Heart right ventricle (tissue), 16 donors: ENCODE data around the gene PLXNA2. TPM values are rescaled to one million over a fixed set of nuclear protein-coding genes. Genes with fewer than 3 reads are reported as not detected.

ENCODE experiments used
- ATAC-seq, 8 donors: fragments of 200-7000 bp; cut with Tn5 transposase; one replicate each; pipeline ENCODE4 v1.9.1; 2020; ENCODE audit warnings: mild to moderate bottlenecking in 8 of 8, moderate library complexity in 8 of 8, moderate number of reproducible peaks in 1 of 8
- DNase-seq, 2 donors: peaks; one replicate each; pipeline ENCODE4 v3.0.0-alpha.2; 2020
- H3K27ac ChIP-seq, 10 donors: fragments of 200-600 bp; sonication (generic) in 2 of 10; one replicate each; pipeline versions ENCODE4 v1.5.0 to v1.8.0; 2020 to 2022; ENCODE audit warnings: mild to moderate bottlenecking in 3 of 10
- H3K27me3 ChIP-seq, 7 donors: fragments of 200-600 bp; one replicate each; pipeline ENCODE4 v1.8.0; 2021 to 2022; ENCODE audit warnings: mild to moderate bottlenecking in 2 of 7
- H3K36me3 ChIP-seq, 9 donors: fragments of 200-600 bp; sonication (generic) in 1 of 9; one replicate each; pipeline versions ENCODE4 v1.5.0 to v1.8.0; 2020 to 2022; ENCODE audit warnings: mild to moderate bottlenecking in 2 of 9
- H3K4me1 ChIP-seq, 9 donors: fragments of 200-600 bp; sonication (generic) in 1 of 9; one replicate each; pipeline versions ENCODE4 v1.5.0 to v1.8.0; 2020 to 2022; ENCODE audit warnings: mild to moderate bottlenecking in 4 of 9
- H3K4me3 ChIP-seq, 10 donors: fragments of 200-600 bp; sonication (generic) in 2 of 10; one replicate each; pipeline versions ENCODE4 v1.5.0 to v1.8.0; 2020 to 2022; ENCODE audit warnings: mild to moderate bottlenecking in 7 of 10, moderate library complexity in 2 of 10
- H3K9me3 ChIP-seq, 11 donors: fragments of 200-600 bp in 10 of 11; sonication (generic) in 2 of 11; one replicate each; pipeline versions ENCODE4 v1.5.0 to v1.8.0; 2013 to 2022; ENCODE audit warnings: mild to moderate bottlenecking in 2 of 11, control low read depth in 1 of 11, moderate library complexity in 1 of 11
- CTCF ChIP-seq, 9 donors: fragments of 200-600 bp; sonication (generic) in 2 of 9; IDR thresholded peaks; one replicate each; pipeline versions ENCODE4 v1.5.0 to v1.8.0; 2021 to 2022; ENCODE audit warnings: antibody characterized with exemption in 9 of 9, mild to moderate bottlenecking in 5 of 9, moderate library complexity in 1 of 9
- WGBS, 2 donors: extraction: QIAGEN DNeasy Blood & Tissue Kit; methylation state at CpG; one replicate each; pipeline ENCODE4 v1.1.7; 2013; ENCODE audit warnings: inconsistent platforms in 1 of 2; 5-methylcytosine and 5-hydroxymethylcytosine counted together
- intact Hi-C, 10 donors: fragments of 100-400 bp; cut with DNase I; formaldehyde crosslinking; loops; one replicate each; pipeline versions ENCODE4 v1.11.1 to v1.14.2; 2022
- polyA plus RNA-seq, 2 donors: library from polyadenylated mRNA; stranded (reverse); fragments of 200-250 nt; gene quantifications; one replicate each; pipeline ENCODE4 v1.2.3, GENCODE V29; 2013
- total RNA-seq, 10 donors: library from RNA; stranded (reverse); fragmentation: NEBNext Ultra II Directional in 3 of 10; extraction: Animal tissue kit (Norgen Biotek cat#: 25700) in 3 of 10; gene quantifications; one replicate each; pipeline versions ENCODE4 v1.2.1 to v1.2.4, GENCODE V29; 2021 to 2023
- donor health status: Arrhythmogenic right ventricular cardiomyopathy.
- donor health status: ischemic (EF 13 %, LVEDD 7.1; RV severe dilation, severe dysfunction).
- donor health status: healthy with polysubstance abuse.
- donor health status: DM: no; HTN: yes; CAD: no.
- donor health status: DM: no; HTN: no; CAD: no.
- donor health status: ischemic (EF 25% LVEDD 6.9; RV normal size, moderate dysfunction).
- donor health status: ischemic (EF 25% LVEDD 5.7; RV mildly dilated, moderate dysfunction).
- donor health status: healthy.
- donor health status: DM: yes; HTN: yes; CAD: no.
- donor health status: Ischemic cardiomyopathy.
- donor health status: ischemic (EF 35%, LVEDD 5.7; RV mildly dilated, moderate dysfunction).
- donor health status: nonischemic (EF 11% LVEDD 7.7; RV severe dilation, severe dysfunction).
- donor health status: DM: yes; HTN: yes; CAD: no.
- donor health status: PGD.
- donor health status: ischemic (EF 29% LVEDD 5.4; RV normal size, mild dysfunction).
- donor health status: nonischemic (EF 23%, LVEDD 6.1; RV moderate dilation, normal function).

The PLXNA2 gene
- total and polyA plus RNA-seq, 12 donors, result 6.1 to 31.6 (median 17.9) TPM

- no peak for ATAC-seq
- Histone ChIP-seq H3K27me3 (no peaks in the 10 kb centered on the region), H3K4me3 (no peak overlapping the region), H3K4me1 (peaks cover 0 to 8% (median 4%) of the 10 kb centered on the region in 9 donors), H3K36me3 (no peaks in the 10 kb centered on the region), H3K27ac (no peak overlapping the region), H3K9me3 (peaks cover 0 to 8% (median 0%) of the 10 kb centered on the region in 11 donors)
- 81 to 87% methylated on average over 5 of the region's 5 CpGs for WGBS, 2 donors
- peak in 5 of 9 donors; percentile 15 to 37 (median 21) for TF ChIP-seq CTCF (IDR thresholded peaks at IDR 0.05)
- DNase-seq, result no peak
- intact Hi-C loops, result loop anchor here in 1 of 10 donors (10.0 kb wide), 1 partner anchor 109 kb away; no protein-coding TSS in a partner anchor
Measured at GRCh38 chr1:207993477-207994445, 250.4 kb downstream of the PLXNA2 start.

- intact Hi-C loops, result loop anchor here in 1 of 10 donors (10.0 kb wide), 1 partner anchor 108 kb away; no protein-coding TSS in a partner anchor
- H3K27ac ChIP-seq, result no peak overlapping the region
Measured at GRCh38 chr1:207992677-207993236, 251.4 kb downstream of the PLXNA2 start.

DNA sequence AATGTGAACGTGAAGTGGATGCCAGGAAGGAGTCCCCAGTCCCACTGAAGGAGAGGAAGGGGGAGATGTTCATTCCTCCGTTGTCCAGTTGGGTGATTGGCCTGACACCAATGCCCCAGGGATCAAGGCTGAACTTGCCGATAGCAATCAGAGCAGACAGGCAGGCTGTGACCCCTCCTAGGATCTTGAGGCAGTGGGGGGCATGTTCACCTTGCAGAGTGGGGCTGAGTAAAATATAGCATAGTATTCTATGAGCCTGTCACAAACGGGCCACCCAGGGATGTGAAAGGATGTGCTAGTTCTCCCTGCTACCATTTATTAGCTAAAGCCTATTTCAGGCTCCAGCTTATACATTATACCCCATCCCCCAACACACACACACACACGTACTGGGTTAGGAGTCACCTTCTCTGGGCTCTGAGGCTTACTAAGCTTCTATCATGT is 252.6 kb downstream of the PLXNA2 start:
- WGBS, 2 donors, result 78 to 80% methylated on average over 5 of the region's 5 CpGs
- Histone ChIP-seq H3K4me3 (no peak overlapping the region), H3K9me3 (peaks cover 0 to 8% (median 0%) of the 10 kb centered on the region in 11 donors), H3K36me3 (no peaks in the 10 kb centered on the region), H3K27me3 (no peaks in the 10 kb centered on the region), H3K27ac (no peak overlapping the region), H3K4me1 (no peaks in the 10 kb centered on the region)
- no peak for TF ChIP-seq CTCF (IDR thresholded peaks at IDR 0.05)
- ATAC-seq (no peak), DNase-seq (no peak)
- intact Hi-C loops, result loop anchor here in 1 of 10 donors (10.0 kb wide), 1 partner anchor 107 kb away; no protein-coding TSS in a partner anchor

More at GRCh38 chr1:207992677-207993236, 251.4 kb downstream of the PLXNA2 start:
- peak in 1 of 8 donors; percentile 54 for ATAC-seq
- H3K4me1 ChIP-seq, result peaks cover 0 to 4% (median 3%) of the 10 kb centered on the region in 9 donors
- no peak for DNase-seq
- no peaks in the 10 kb centered on the region for H3K36me3 ChIP-seq
- peaks cover 0 to 8% (median 0%) of the 10 kb centered on the region in 11 donors for H3K9me3 ChIP-seq
- H3K4me3 ChIP-seq, result no peak overlapping the region
- no peak for TF ChIP-seq CTCF (IDR thresholded peaks at IDR 0.05)
- no peaks in the 10 kb centered on the region for H3K27me3 ChIP-seq
- WGBS, 2 donors, result 60 to 68% methylated on average over 5 of the region's 5 CpGs

DNA sequence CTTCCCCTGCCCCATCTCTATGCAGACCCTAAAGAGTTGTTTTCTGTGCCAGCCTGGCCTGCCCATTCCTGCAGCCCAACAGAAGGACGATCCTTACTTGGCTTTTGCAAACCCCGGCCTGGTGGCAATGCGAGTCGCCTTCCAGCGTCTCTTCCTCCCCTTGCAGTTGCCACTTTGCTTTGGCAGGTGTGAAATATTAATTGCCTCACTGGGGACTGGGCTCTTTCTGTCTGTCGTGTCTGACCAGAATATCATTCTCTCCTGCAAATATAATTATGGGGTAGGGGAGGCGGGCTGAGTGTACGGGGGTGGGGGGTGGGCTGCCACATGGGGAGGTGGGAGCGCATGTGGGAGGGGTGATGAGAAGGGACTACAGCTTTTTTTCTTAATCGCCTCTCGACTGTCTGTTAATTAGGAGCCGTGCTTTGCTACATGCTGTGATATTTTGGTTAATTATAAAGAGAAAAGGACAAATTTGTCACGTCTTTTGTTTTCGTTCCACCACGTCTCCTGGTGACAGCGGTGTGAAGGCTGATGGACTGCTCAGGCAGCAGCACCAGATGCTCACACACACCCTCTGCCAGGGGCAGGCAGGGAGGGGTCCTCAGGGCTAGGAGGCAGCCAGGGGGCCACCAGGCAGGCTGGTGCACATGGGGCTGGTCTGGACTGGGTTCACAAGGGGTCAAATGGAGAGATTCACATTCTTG is 253.2 kb downstream of the PLXNA2 start:
- Histone ChIP-seq H3K36me3 (no peaks in the 10 kb centered on the region), H3K9me3 (peaks cover 0 to 8% (median 0%) of the 10 kb centered on the region in 11 donors), H3K27me3 (no peaks in the 10 kb centered on the region), H3K4me3 (no peak overlapping the region), H3K27ac (no peak overlapping the region), H3K4me1 (no peaks in the 10 kb centered on the region)
- no peak for TF ChIP-seq CTCF (IDR thresholded peaks at IDR 0.05)
- DNase-seq (no peak), ATAC-seq (no peak)
- 89% methylated on average over 16 of the region's 16 CpGs for WGBS, 2 donors
- intact Hi-C loops, result loop anchor here in 1 of 10 donors (10.0 kb wide), 1 partner anchor 106 kb away; no protein-coding TSS in a partner anchor
